ENCODE data around the gene PMF1. TPM values are rescaled to one million over a fixed set of nuclear protein-coding genes. Genes with fewer than 3 reads are reported as not detected.
A peak's percentile ranks its signal among the peaks of the same experiment; 100 is the strongest.

The PMF1 gene
- total and polyA plus RNA-seq, 2 of the 13 experiments (the other 11 are each of a cell fraction or from before 2014, with no cell fraction given), result 72.5 to 89.0 TPM

GRCh38 chr1:156193488-156194299 lies 19.1 kb upstream of the PMF1 start, which contains the start of gene SLC25A44 (continued):
- TF ChIP-seq, protein P1, sequence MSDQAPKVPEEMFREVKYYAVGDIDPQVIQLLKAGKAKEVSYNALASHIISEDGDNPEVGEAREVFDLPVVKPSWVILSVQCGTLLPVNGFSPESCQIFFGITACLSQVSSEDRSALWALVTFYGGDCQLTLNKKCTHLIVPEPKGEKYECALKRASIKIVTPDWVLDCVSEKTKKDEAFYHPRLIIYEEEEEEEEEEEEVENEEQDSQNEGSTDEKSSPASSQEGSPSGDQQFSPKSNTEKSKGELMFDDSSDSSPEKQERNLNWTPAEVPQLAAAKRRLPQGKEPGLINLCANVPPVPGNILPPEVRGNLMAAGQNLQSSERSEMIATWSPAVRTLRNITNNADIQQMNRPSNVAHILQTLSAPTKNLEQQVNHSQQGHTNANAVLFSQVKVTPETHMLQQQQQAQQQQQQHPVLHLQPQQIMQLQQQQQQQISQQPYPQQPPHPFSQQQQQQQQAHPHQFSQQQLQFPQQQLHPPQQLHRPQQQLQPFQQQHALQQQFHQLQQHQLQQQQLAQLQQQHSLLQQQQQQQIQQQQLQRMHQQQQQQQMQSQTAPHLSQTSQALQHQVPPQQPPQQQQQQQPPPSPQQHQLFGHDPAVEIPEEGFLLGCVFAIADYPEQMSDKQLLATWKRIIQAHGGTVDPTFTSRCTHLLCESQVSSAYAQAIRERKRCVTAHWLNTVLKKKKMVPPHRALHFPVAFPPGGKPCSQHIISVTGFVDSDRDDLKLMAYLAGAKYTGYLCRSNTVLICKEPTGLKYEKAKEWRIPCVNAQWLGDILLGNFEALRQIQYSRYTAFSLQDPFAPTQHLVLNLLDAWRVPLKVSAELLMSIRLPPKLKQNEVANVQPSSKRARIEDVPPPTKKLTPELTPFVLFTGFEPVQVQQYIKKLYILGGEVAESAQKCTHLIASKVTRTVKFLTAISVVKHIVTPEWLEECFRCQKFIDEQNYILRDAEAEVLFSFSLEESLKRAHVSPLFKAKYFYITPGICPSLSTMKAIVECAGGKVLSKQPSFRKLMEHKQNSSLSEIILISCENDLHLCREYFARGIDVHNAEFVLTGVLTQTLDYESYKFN (CRISPR knock-in tag; conservative IDR thresholded peaks at IDR 0.05), result peak; percentile 33; the same call in 1 of the 2 replicates
- TF ChIP-seq RBFOX2 (IDR thresholded peaks at IDR 0.05; ENCODE audit: low read depth, low read length), result peak; percentile 49; the same call in 1 of the 2 replicates
- TF ChIP-seq TGIF2 (CRISPR knock-in tag; IDR thresholded peaks at IDR 0.05), result no peak
- no peak for TF ChIP-seq TCF7 (IDR thresholded peaks at IDR 0.05; ENCODE audit: low read depth)
- 0 out of 2 replicates have a peak, but pooled peaks have one; percentile 38 for TF ChIP-seq ZNF253 (CRISPR knock-in tag; IDR thresholded peaks at IDR 0.05; ENCODE audit: borderline replicate concordance)
- TF ChIP-seq ZNF574 (CRISPR knock-in tag; IDR thresholded peaks at IDR 0.05), result peak; percentile 89
- TF ChIP-seq ZBTB21 (CRISPR knock-in tag; IDR thresholded peaks at IDR 0.05), result peak; percentile 78; the same call in 1 of the 2 replicates
- peak; percentile 40; the same call in 1 of the 2 replicates for TF ChIP-seq CBX5 (CRISPR knock-in tag; IDR thresholded peaks at IDR 0.05; ENCODE audit: borderline replicate concordance)
- TF ChIP-seq JUND (CRISPR knock-in tag; IDR thresholded peaks at IDR 0.05), result no peak
- TF ChIP-seq SP2 (CRISPR knock-in tag; IDR thresholded peaks at IDR 0.05), result peak; percentile 81
- TF ChIP-seq CCDC6 (CRISPR knock-in tag; IDR thresholded peaks at IDR 0.05), result no peak; the same call in 1 of the 2 replicates
- no peak for TF ChIP-seq ZNF780A (CRISPR knock-in tag; IDR thresholded peaks at IDR 0.05)
- 0 out of 2 replicates have a peak, but pooled peaks have one; percentile 50 for TF ChIP-seq KAT7 (CRISPR knock-in tag; IDR thresholded peaks at IDR 0.05; ENCODE audit: borderline replicate concordance)
- TF ChIP-seq, protein P2, sequence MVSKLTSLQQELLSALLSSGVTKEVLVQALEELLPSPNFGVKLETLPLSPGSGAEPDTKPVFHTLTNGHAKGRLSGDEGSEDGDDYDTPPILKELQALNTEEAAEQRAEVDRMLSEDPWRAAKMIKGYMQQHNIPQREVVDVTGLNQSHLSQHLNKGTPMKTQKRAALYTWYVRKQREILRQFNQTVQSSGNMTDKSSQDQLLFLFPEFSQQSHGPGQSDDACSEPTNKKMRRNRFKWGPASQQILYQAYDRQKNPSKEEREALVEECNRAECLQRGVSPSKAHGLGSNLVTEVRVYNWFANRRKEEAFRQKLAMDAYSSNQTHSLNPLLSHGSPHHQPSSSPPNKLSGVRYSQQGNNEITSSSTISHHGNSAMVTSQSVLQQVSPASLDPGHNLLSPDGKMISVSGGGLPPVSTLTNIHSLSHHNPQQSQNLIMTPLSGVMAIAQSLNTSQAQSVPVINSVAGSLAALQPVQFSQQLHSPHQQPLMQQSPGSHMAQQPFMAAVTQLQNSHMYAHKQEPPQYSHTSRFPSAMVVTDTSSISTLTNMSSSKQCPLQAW (CRISPR knock-in tag; IDR thresholded peaks at IDR 0.05), result peak; percentile 52
- TF ChIP-seq, protein P3, sequence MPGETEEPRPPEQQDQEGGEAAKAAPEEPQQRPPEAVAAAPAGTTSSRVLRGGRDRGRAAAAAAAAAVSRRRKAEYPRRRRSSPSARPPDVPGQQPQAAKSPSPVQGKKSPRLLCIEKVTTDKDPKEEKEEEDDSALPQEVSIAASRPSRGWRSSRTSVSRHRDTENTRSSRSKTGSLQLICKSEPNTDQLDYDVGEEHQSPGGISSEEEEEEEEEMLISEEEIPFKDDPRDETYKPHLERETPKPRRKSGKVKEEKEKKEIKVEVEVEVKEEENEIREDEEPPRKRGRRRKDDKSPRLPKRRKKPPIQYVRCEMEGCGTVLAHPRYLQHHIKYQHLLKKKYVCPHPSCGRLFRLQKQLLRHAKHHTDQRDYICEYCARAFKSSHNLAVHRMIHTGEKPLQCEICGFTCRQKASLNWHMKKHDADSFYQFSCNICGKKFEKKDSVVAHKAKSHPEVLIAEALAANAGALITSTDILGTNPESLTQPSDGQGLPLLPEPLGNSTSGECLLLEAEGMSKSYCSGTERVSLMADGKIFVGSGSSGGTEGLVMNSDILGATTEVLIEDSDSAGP (CRISPR knock-in tag; IDR thresholded peaks at IDR 0.05; ENCODE audit: borderline replicate concordance), result peak; percentile 54; the same call in 1 of the 2 replicates
- no peak for TF ChIP-seq DMAP1 (CRISPR knock-in tag; IDR thresholded peaks at IDR 0.05)
- peak; percentile 56; the same call in 1 of the 2 replicates for TF ChIP-seq KMT2A (CRISPR knock-in tag; IDR thresholded peaks at IDR 0.05)
- no peak for TF ChIP-seq ZNF225 (CRISPR knock-in tag; IDR thresholded peaks at IDR 0.05)

All from HepG2 (cell line).